ENCODE results near the gene RET.

GRCh38 chr10:43045631-43046287 is 31.1 kb upstream of the RET start:
- TF ChIP-seq CTCF (IDR thresholded peaks at IDR 0.05), result no peak
- TF ChIP-seq POLR2A (IDR thresholded peaks at IDR 0.05), result no peak

Data from ovary (tissue), 3 donors.